HG02970 (cell line): Measurements from ENCODE around the gene FGR.
A peak's percentile ranks its signal among the peaks of the same experiment; 100 is the strongest.

Source experiments
- ATAC-seq: cut with Tn5 transposase; IDR thresholded peaks from one replicate; pipeline ENCODE4 v1.9.1; 2021; ENCODE audit warnings: mild to moderate bottlenecking, moderate library complexity, moderate number of reproducible peaks; ENCODE audit not compliant: unreplicated experiment, low FRiP score

FGR gene

DNA sequence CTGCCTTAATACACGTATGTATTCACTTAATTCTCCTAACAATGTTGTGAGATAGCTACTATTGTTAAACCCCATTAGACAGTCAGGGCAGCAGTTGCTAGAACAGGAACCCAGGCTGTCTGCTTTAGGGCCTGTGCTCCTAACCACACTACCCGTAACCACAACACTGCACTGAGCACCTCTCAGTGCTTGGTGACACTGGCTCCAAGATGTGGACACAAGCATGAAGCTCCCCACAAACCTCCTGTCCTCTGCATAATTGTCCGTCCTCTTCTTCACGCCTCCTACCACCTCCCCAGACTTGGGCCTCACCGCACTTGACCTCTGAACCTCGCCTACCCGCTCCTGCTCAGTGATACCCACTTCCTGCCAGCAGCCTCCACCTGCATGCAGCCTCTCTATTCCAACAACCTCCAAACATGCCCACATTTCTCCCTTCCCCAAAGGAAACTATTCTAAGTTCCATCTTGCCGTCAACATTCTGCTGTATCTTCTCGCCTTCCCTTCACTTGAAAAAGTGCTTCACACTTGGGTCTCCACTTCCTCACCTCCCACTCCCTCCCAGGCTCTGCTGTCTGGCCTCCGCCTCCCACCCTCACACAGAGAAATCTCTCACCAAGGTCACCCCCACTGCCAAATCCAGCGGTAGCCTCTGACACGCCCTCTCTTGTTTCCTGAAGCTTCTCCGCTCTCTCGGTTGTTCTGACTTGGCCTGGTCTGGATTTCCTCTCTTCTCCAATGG lies 16.5 kb downstream of the FGR start:
- ATAC-seq = no peak

- no peak for ATAC-seq
Measured at GRCh38 chr1:27617420-27617819, 17.6 kb downstream of the FGR start.

- no peak for ATAC-seq
Measured at GRCh38 chr1:27616441-27616840, 18.5 kb downstream of the FGR start.

DNA sequence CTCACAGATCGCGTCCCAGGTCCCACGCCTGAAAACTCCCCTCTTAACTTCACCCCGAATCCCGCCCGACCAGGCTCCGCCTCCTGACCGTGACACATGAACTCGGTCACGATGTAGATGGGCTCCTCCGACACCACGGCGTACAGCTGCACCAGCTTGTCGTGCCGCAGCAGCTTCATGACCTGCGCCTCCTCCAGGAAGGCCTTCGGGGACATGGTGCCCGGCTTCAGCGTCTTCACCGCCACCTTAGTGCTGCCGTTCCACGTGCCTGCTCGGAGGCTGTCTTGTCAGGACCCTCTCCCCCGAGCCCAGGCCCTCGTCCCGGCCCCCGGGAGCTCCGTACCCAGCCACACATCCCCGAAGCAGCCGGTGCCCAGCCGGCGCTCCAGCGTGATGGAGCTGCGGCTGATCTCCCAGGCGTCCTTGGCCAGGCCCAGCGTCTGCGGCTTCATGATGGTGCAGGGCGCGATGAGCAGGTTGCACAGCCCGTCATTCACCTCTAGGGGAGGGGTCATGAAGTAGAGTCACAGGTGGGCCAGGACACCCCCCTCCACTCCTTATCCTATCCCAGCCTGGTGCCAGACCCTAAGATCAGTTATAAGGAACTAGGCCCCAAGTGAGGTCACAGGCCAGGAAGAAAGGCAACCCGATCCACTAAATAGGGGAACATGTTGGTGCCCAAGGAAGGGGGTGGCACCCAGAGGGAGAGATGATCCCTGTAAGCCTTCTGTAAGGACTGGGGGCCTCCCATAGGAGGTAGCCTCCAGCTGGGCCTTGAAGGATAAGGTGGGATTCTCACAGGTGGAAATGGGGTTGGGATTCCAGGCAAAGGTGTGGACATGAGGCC lies 19.4 kb downstream of the FGR start:
- ATAC-seq = no peak

DNA sequence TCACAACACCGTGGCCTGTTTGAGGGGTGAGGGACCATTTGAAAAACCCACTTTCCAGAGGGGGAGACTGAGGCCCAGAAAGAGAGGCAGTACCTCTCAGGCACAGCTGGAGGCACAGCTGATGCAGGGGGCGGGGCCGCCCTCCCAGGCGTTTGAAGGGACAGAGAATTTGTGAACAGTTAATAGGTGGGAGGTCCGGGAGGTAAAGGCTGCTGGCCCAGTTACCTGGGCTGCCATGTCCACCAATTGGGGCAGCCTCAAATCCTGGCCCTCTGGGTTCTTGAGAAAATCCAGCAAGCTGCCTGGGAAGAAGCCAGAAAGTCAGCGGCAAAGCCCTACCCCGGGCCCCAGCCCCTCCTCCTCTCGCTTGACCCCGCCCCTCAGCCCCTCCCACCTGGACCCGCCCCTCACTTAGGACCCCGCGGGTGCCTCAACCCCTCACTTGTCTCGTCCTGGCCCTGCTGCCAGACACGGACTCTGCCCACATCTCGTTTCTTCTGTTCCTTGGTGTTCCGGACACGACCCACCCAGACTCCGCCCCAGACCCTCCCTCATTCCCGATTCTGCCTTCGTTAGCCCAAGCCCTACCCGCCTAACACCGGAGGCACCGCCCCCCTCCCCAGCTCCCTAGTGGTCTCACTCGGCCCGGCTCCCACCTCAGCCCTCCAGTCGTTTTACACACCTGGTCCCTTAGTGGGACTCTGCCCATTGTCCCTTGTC lies 20.2 kb downstream of the FGR start:
- ATAC-seq = no peak

- no peak for ATAC-seq
Measured at GRCh38 chr1:27614043-27614624, 20.9 kb downstream of the FGR start.

DNA sequence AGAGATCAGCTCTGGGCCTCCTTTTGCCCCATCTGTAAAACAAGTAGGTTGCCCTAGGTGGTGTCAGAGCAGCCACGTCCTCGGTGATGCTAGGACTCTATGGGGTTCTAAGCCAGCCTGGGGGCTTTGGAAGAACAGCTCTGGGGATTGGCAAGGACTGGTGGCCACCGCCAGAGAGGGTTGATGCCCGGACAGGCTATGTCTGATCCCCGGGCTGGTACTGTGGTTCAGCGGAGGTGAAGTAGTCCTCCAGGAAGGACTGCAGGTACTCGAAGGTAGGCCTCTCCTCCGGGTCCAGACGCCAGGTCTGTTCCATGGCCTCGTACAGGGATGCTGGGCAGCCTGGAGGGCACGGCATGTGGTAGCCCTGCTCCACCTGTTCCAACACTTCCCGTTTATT lies 22.3 kb downstream of the FGR start:
- ATAC-seq = no peak

- ATAC-seq = no peak
Measured at GRCh38 chr1:27611450-27611849, 23.5 kb downstream of the FGR start.

- ATAC-seq = no peak
Measured at GRCh38 chr1:27609618-27610240, 25.3 kb downstream of the FGR start.

GRCh38 chr1:27609210-27609555 lies 25.8 kb downstream of the FGR start:
- no peak for ATAC-seq

DNA sequence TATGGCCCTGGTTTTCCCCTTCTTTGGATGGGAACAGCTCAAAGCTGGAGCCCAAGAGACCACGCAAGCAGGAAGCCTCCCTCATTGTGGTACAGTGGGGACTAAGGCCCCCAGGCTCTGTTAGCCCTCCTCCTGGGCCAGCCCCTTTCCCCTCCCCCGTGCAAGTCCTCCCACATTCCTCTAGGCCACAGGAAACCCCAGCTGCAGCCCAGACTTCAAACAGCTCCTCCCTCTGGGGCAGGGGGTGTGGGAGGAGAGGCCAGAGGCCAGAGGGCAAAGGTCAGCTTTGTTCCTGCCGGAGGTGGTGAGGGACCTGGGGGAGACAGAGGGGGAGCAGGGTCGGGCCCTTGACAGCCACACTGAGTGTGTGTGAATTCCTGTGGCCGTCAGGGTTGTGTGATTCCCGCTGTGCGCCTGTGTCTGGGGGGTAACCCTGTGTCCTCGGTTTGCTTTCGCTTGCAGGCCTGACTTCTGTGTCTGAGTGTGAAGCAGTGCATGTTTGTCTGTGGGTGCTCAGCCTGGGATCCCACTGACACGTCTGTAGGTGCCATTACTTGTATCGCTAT lies 27.7 kb downstream of the FGR start:
- no peak for ATAC-seq

DNA sequence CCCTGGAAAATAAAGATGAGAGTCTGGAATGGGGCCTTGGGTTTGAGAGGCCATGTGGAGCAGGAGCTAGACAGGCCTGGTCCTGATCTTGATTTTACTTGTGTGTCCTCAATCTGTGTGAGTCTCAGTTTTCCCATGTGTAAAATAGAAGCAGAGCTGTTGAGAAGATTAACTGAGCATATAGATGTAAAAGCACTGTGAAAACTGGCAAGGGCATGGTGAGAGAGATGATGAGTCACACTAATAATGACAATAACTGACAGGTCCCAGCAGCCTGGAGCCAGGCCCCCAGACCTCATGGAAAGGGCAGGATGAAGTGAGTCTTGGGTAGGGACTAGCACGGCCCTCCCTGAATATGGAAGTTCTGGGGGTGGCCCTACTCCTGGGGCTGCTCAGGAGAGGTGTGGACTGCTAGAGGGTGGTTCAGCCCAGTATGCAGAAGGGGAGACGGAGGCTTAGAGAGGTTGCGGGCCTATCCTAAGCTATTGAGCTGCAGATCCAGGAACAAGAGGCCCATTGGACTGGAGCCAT lies 28.2 kb downstream of the FGR start:
- no peak for ATAC-seq

DNA sequence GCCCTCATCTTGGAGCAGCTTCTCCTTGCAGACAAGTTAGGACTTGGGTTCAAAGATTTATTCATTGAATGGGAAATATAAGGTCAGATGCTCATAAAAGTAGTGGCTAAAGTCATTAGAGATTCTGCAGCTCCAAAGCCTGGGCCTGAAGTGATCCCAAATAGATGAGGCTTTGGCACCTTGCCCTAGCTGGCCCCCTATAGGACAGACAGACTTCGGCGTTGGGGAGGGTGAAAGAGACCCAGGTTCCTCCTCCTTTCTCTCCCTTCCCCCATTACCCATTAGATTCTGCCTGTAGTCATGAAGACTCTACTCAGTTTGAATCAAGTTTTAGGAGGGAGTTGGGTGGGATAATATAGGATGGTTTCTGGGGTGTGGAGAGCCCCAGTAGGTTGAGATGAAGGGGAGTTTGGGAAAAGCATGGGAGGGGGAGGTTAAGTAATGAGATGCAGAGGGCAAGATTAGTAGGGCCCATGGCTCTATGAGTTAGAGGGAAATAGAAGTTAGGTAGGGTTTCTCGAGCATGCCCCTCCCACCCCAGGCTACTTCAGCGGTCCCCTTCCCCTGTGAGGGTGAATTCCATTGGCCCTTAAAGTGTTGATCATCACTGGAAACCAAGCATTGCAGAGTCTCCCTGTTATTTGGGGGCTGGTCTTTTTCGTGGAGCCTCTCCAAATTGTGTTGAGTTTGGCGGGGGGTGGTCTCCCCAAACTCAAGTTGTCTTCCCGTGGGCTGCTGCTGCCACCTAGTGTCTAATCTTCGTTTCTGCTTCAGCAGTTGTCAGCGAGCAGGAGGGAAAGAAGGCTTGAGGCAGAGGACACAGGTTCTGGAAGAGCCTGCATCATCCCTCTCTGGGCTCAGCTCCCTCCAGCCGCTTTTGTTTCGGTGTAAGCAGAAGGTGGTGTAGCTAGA lies 28.9 kb downstream of the FGR start:
- no peak for ATAC-seq

DNA sequence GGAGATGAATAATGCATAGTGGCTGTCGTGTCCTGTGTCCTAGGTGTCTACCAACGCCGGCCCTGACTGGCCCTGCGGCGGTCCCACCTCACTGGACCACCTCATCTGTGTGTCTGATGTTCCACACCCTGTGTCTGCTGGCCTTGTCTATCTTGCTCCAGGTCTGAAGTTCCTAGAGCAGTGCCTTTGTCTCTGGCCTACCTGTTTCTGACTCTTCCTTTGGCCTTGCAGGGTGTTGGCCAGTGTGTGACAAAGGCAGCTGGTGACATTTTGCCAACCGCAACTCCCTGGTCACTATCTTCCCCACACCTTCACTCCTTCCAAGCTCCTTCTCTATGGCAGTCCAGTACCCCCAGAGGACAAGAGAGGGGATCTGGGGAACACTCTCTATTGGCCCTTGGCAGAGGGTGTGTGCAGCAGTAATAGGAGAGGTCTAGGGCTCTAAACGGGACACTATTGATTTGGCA lies 29.7 kb downstream of the FGR start:
- ATAC-seq = no peak

- no peak for ATAC-seq
Measured at GRCh38 chr1:27604579-27605299, 30.2 kb downstream of the FGR start.

GRCh38 chr1:27603681-27604578 lies 31.1 kb downstream of the FGR start, which contains the start of gene AHDC1:
TSS of gene AHDC1 (minus strand) at chr1:27604144. CDS start at chr1:27552115, 52,029 bp downstream.
- peak; percentile 53 for ATAC-seq

DNA sequence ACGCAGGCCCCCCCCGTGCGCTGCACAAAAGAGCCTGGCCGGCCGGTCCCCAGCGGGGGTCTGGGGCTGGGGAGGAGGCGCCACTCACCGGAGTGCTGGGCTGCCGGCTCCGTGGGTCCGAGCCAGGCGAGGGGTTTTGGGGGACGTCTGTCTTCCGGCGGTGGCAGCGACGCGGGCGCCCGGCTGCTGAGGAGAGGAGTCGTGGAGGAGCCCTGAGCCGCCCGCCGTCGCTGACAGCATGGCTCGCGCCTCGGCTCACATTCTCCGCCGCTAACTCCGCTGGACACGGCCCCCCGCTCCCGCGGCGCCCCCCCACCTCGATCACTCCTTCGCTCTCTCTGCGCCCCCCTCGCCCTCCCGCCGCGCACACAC lies 31.7 kb downstream of the FGR start:
- no peak for ATAC-seq
